HG02798 (cell line): ENCODE measurements around the gene TSSK2.
A peak's percentile ranks its signal among the peaks of the same experiment; 100 is the strongest.

Experiments used
- ATAC-seq: cut with Tn5 transposase; IDR thresholded peaks from one replicate; pipeline ENCODE4 v1.9.1; 2021; ENCODE audit warnings: mild to moderate bottlenecking; ENCODE audit not compliant: unreplicated experiment, poor library complexity

TSSK2 gene

DNA sequence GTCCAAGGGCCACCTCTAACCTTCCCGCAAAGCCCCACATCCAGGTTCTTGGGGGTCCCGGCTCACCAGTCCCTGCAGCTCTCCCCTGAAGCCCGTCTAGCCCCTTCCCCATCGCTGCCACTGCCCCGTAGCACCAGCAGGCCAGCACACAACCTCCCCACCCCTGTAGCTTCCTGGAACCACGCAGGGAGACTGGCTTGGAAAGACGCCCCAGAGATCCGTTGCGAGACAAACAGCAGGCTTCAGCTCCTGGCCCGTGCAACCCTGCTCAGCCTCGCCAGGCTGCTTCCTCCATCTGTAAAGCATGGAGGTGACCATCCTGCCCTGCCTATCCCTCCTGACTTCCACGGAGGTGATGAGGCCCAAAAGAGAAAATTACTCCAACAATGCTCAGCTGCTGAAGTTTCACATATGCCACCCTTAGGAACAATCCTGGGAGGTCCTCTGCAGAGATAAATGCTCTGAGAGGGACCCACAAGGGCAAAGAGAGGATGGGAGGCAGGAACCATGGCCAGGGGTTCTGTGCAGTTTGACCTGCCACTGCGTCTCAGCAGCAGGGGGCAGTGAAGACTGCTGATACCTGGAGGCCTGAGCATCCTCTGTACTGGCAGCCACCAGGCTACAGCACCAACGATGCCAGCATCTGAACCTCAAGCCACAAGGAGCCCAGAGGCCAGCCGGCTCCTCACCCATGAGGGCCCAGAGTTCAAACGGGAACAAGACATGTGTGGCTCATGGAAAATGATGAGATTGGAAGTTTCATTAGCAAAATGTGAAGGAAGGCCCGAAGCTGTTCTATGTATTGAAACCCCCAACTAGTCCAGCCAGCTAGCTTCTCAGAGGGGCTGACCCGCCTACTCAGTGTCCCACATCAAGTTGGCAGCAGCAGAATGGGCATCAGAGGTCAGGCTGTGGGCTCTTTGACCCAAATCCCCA is 25.0 kb upstream of the TSSK2 start:
- no peak for ATAC-seq

DNA sequence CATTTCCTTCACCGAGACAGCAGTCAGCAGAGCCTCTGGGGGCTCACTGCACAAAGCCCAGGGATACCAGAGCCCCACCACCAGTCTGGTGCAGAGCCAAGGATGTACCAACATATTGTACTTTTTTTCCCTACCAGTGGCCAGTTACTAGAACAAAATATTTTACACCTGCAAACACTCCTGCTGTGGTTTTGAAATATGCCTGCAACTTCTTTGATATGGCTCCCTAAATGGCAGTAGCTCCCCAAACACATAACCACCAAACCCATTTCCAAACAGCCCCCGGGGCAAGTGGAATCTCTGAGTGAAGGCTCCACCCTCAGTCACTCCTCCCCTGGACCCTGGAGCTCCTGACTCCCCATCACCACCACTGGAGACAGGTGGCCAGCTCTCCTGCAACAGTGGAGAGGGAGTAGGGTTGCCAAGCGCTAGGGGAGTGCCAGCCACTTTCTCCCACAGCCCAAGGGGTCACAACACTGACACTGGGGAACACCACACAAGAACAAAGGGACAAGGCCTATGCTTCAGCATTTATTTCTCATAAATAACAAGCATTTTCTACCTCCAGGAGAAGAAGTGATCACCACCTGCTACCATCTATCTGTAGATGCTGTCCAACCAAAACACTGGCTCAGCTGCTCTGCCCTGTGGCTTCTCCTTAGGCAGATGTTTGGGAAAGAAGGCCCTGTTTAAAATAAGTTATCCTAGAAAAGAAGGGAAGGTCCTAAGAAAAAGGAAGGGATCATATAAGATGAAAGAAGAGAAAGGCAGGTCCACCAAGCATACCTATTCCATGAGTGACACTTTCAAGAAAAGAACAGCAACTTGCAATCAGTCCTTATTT is 24.0 kb upstream of the TSSK2 start:
- ATAC-seq = no peak

GRCh38 chr22:19107730-19108074 is 23.4 kb upstream of the TSSK2 start:
- no peak for ATAC-seq

DNA sequence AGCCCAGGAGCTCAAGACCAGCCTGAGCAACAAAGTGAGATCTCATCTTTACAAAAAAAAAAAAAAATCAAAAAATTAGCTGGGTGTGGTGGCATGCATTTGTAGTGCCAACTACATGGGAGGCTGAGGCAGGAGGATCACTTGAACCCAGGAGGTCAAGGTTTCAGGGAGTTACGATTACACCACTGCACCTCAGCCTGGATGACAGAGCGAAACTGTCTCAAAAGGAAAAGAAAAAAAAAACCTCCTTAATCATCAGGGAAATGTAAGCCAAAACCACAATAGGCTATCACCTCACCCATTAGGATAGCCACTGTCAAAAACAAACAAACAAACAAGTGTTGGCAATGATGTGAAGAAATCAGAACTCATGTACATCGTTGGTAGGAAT is 22.3 kb upstream of the TSSK2 start:
- no peak for ATAC-seq

DNA sequence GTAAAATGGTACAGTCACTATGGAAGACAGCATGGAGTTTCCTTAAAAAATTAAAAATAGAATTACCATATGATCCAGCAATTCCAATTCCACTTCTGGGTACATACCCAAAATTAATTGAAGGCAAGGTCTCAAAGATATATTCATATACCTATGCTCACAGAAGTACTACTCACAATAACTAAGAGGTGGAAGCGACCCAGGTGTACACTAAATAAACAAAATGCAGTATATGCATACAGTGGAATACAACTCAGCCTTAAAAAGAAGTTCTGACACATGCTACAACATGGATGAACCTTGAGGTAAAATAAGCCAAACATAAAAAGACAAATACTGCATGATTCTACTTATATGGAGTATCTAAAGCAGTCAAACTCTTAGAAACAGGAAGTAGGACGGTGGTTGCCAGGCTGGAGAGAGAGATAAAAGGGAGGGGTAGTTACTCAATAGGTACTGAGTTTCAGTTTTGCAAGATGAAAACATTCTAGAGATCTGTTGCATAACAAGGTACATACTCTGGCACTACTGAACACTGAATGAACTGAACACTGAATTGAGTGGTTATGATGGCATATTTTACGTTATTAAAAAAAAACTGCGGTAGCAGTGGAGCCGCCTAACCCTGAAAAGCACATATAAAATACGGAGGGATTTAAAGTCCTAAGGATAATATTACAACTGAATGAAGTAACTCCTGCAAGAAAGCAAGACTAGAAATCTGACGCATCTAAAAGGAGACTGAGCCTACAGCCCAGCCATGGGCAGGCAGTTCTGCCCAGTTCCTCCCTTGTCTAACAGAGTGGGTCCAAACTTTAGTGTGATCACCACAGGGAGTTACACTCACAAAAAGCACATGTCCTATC is 21.7 kb upstream of the TSSK2 start:
- ATAC-seq = peak; percentile 84

DNA sequence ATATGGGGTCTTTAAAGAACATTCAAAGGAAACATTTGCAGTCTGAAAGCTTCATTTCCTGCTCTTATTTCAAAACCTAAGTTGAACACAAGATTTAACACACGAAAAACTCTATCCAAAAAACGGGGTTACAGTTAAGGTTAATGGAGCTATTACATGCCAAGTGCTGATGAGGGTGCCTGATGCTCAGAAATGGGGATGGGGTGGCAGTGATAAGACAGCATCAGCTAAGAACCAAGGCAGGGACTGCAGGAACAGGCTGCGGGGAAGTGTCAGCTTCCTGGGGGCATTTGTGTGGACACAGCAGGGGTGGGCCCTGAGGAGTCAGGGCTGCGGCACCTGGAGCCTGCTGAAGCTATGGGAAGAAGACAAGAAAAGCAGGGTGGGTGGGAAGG is 21.0 kb upstream of the TSSK2 start:
- no peak for ATAC-seq

DNA sequence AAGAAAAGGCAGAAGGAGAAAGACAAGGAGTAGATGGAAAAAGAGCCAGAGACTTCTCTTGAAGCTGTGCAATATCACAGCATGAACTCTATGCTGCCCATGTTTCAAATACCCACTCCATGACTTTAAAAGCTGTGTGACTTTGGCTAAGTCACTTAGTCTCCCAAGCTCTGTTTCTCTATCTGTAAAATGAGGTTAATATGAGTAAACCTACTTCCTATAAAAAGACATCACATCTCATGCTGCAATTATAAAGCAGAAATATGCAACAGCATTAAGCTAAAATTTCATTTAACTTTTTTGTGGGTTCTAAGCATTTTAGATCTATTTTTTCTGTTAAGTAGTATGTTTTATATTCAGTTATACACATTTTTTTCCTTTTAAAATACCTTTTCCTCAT is 20.5 kb upstream of the TSSK2 start:
- no peak for ATAC-seq

DNA sequence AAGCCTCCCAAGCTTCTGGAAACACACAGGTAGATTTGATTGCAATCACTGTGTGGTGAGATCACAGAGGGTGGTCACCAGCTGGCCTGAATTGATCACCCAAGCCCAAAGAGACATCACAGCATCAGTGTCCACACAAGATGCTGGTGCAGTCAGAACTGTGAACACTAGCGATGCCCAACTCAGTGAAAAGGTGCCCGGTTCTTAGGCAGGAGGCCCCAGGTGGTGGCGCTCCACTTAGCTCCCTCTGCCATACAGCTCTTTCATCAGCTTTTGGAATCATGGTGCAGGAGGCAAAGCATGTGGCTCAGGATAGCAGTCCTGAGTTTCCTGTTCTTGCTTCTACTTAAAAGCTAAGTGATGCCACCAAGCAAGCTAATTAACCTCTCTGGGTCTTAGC is 20.0 kb upstream of the TSSK2 start:
- ATAC-seq = no peak

DNA sequence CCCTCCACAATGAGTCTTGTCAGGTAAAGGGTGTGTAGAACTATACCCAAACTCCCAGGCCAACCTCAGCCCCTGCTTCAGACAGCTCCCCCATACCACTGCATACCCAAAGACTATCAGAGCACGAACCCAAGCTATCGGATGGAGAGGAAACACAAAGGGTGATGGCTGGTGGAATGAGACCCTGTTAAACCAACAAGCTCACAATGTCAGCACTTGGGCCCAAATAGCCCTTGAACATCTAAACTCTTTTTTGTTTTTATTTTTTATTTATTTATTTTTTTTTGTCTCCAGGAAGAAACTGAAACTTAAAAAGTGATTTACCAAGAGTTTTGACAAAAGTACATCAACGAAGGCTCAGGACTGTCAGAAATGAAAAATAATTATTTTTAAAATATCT is 19.5 kb upstream of the TSSK2 start:
- no peak for ATAC-seq

- no peak for ATAC-seq
Measured at GRCh38 chr22:19113429-19113828, 17.7 kb upstream of the TSSK2 start.

GRCh38 chr22:19114984-19115552 is 16.0 kb upstream of the TSSK2 start:
- ATAC-seq = no peak

DNA sequence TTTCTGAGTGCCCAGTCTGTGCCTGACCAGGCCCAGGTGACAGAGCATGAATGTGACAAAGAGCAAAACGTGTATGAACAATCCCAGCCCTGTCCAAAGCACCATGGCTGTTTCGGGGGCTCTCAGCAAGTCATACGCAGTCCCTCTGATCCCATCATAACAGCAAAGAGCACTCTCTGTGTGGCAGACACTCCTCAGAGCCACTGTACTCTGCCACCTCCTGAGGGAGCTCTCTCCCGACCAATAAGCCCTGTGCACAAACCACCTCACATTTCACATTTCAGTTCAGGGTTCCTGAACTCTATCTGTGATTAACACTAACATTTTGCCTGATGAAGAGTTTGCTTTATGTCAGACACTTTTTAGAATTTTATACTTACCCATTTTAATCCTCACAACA is 15.5 kb upstream of the TSSK2 start:
- no peak for ATAC-seq

- ATAC-seq = no peak
Measured at GRCh38 chr22:19117111-19117512, 14.0 kb upstream of the TSSK2 start.

DNA sequence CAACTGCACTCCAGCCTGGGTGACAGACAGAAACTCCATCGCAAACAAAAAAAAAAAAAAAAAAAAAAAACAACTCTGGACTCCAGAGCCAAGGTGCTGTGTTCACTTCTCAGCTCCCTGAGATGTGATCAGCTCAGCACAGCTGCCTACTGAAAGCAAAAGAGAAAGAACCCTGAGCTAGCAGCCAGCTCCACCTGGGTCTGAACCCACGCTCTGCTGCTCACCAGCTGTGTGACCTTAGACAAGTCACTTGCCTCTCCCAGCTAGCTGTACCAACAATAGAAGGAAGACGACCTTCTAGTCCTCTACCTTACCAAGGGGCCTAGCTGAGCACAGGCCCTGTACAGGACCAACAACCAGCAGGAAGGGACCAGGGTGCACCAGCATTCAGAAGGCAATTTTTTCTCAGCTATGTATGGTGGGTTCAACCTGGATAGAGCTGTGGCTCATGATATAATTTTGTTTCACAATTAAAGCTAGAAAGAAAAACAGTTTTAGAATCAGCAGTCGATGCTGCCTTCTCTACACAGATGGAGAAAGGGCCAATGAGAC is 12.7 kb upstream of the TSSK2 start:
- peak; percentile 40 for ATAC-seq

- no peak for ATAC-seq
Measured at GRCh38 chr22:19119949-19120348, 11.2 kb upstream of the TSSK2 start.

- no peak for ATAC-seq
Measured at GRCh38 chr22:19120829-19121630, 10.1 kb upstream of the TSSK2 start.

DNA sequence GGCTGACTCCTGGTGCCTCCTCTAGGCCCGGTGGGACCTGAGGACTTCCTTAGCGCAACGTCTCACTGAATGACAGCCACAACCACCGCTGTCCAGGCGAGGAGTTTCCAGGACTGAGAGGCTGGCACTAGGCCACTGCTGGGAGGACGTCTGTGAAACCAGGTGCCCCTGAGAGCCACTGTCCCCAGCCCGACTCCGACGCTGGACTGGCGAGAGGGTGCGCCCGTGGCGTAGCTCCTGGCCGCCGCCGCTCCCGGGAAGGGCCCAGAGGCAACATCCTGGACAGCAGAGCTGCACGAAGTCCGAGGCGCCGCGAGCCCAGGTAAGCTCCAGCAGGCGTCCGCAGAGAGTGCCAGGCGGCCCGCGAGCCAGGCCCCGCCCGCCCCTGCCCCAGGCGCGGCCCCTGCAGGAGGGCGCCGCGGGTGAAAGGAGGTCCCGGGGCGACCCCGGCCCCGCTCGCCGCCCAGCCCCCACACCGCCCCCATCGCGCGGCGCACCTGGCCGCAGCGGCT is 9.4 kb upstream of the TSSK2 start:
- peak; percentile 27 for ATAC-seq

GRCh38 chr22:19122143-19122751 is 8.9 kb upstream of the TSSK2 start, which contains the start of gene DGCR2:
Gene DGCR2 (minus strand): TSS chr22:19122412. CDS start chr22:19122206, 206 bp downstream.
- peak; percentile 86 for ATAC-seq
